Mammary microvascular endothelial cell (primary cell): ENCODE measurements around the gene GP5. TPM values are rescaled to one million over a fixed set of nuclear protein-coding genes. Genes with fewer than 3 reads are reported as not detected.

Experiments used
- total RNA-seq: library from RNA; depleted of rRNA; stranded (reverse); fragments of >200 nt; gene quantifications from 2 replicates; pipeline ENCODE4 v1.2.3, GENCODE V29; 2015

Gene GP5
- 0.13 TPM in 1 of 2 replicates, not detected in the other for total RNA-seq

GRCh38 chr3:194399166-194399565, at the start of gene GP5:
TSS of gene GP5 (minus strand) at chr3:194399266. CDS start at chr3:194398282, 984 bp downstream.

GRCh38 chr3:194369522-194370279, 29.4 kb downstream of the GP5 start, which contains the start of gene LRRC15:
TSS of gene LRRC15 (minus strand) at chr3:194369743. CDS start at chr3:194361043, 8,700 bp downstream.

GRCh38 chr3:194351080-194351672, 47.9 kb downstream of the GP5 start, which contains the start of gene CPN2:
TSS of gene CPN2 (minus strand) at chr3:194351328. CDS start at chr3:194342702, 8,626 bp downstream.

Other genes with a start within 250 kb of the GP5 start
- not detected in 2 replicates for gene CPN2, start 47.9 kb downstream of the GP5 start, total RNA-seq
- 0.20 and 0.25 TPM in 2 replicates for gene LRRC15, start 29.5 kb downstream of the GP5 start, total RNA-seq
- 174 and 180 TPM in 2 replicates for gene ATP13A3, start 87.7 kb upstream of the GP5 start, total RNA-seq
- gene TMEM44, start 234.2 kb upstream of the GP5 start, total RNA-seq, result 33.6 and 38.0 TPM in 2 replicates